Skeletal muscle satellite cell (primary cell): Measurements from ENCODE around the gene SCG2. TPM values are rescaled to one million over a fixed set of nuclear protein-coding genes. Genes with fewer than 3 reads are reported as not detected.

Source experiments
- H3K27me3 ChIP-seq: 2 replicates; pipeline ENCODE4 v1.7.0; 2013; ENCODE audit warnings: low read length; ENCODE audit not compliant: control insufficient read depth, insufficient read depth
- H3K36me3 ChIP-seq: 2 replicates; pipeline ENCODE4 v1.7.0; 2013; ENCODE audit warnings: mild to moderate bottlenecking, control low read depth, low read length; ENCODE audit not compliant: insufficient read depth
- H3K4me1 ChIP-seq: 2 replicates; pipeline ENCODE4 v1.7.0; 2013; ENCODE audit warnings: low read length; ENCODE audit not compliant: control insufficient read depth, insufficient read depth
- H3K4me2 ChIP-seq: 2 replicates; pipeline ENCODE4 v1.7.0; 2013; ENCODE audit warnings: mild to moderate bottlenecking, low read length
- H3K4me3 ChIP-seq: 2 replicates; pipeline ENCODE4 v1.7.0; 2013; ENCODE audit warnings: low read length
- H3K9ac ChIP-seq: 2 replicates; pipeline ENCODE4 v1.7.0; 2013; ENCODE audit warnings: mild to moderate bottlenecking, low read depth, low read length, moderate library complexity
- H3K9me3 ChIP-seq: replicated peaks from 2 replicates; pipeline ENCODE4 v1.7.0; 2013; ENCODE audit warnings: mild to moderate bottlenecking, control low read depth, low read length
- total RNA-seq: library from RNA; depleted of rRNA; stranded (reverse); fragments of >200 nt; gene quantifications from 2 replicates; pipeline ENCODE4 v1.2.3, GENCODE V29; 2012; rRNA removed

SCG2 gene
- total RNA-seq: 0.51 and 3.5 TPM in 2 replicates

GRCh38 chr2:223601932-223602666 is at the start of gene SCG2:
SCG2 (minus strand) TSS chr2:223602361; CDS start chr2:223599282, 3,079 bp downstream.
- Histone ChIP-seq H3K27me3 (no peaks in the 10 kb centered on the region), H3K4me1 (peaks cover 30% of the 10 kb centered on the region), H3K36me3 (no peaks in the 10 kb centered on the region), H3K9ac (no peak within 1 kb of the TSS), H3K9me3 (no peaks in the 10 kb centered on the region), H3K4me2 (peak within 1 kb of the TSS; percentile 20), H3K4me3 (no peak within 1 kb of the TSS)

- no peaks in the 10 kb centered on the region for H3K36me3 ChIP-seq
- no peak overlapping the region for H3K4me3 ChIP-seq
- H3K9me3 ChIP-seq: no peaks in the 10 kb centered on the region
- no peak overlapping the region for H3K9ac ChIP-seq
- H3K4me1 ChIP-seq: peaks cover 11% of the 10 kb centered on the region
- H3K4me2 ChIP-seq: no peak overlapping the region
- H3K27me3 ChIP-seq: no peaks in the 10 kb centered on the region
Measured at GRCh38 chr2:223649554-223650533, 47.7 kb upstream of the SCG2 start.

GRCh38 chr2:223648755-223649154 is 46.6 kb upstream of the SCG2 start:
- no peak overlapping the region for H3K4me2 ChIP-seq
- no peak overlapping the region for H3K4me3 ChIP-seq
- H3K9ac ChIP-seq: no peak overlapping the region
- peaks cover 11% of the 10 kb centered on the region for H3K4me1 ChIP-seq
- H3K36me3 ChIP-seq: no peaks in the 10 kb centered on the region
- H3K27me3 ChIP-seq: no peaks in the 10 kb centered on the region
- no peaks in the 10 kb centered on the region for H3K9me3 ChIP-seq

GRCh38 chr2:223647258-223647952 is 45.2 kb upstream of the SCG2 start:
- Histone ChIP-seq H3K9ac (no peak overlapping the region), H3K36me3 (no peaks in the 10 kb centered on the region), H3K9me3 (no peaks in the 10 kb centered on the region), H3K4me2 (no peak overlapping the region), H3K4me3 (no peak overlapping the region), H3K4me1 (peaks cover 11% of the 10 kb centered on the region), H3K27me3 (no peaks in the 10 kb centered on the region)

- H3K4me3 ChIP-seq: no peak overlapping the region
- peaks cover 7% of the 10 kb centered on the region for H3K4me1 ChIP-seq
- H3K27me3 ChIP-seq: no peaks in the 10 kb centered on the region
- H3K36me3 ChIP-seq: no peaks in the 10 kb centered on the region
- no peak overlapping the region for H3K4me2 ChIP-seq
- H3K9ac ChIP-seq: no peak overlapping the region
- no peaks in the 10 kb centered on the region for H3K9me3 ChIP-seq
Measured at GRCh38 chr2:223644136-223644535, 42.0 kb upstream of the SCG2 start.

GRCh38 chr2:223643309-223643708 is 41.1 kb upstream of the SCG2 start:
- H3K9me3 ChIP-seq: no peaks in the 10 kb centered on the region
- no peak overlapping the region for H3K4me2 ChIP-seq
- H3K4me1 ChIP-seq: peaks cover 7% of the 10 kb centered on the region
- no peak overlapping the region for H3K4me3 ChIP-seq
- no peaks in the 10 kb centered on the region for H3K36me3 ChIP-seq
- H3K9ac ChIP-seq: no peak overlapping the region
- no peaks in the 10 kb centered on the region for H3K27me3 ChIP-seq

GRCh38 chr2:223642506-223642905 is 40.3 kb upstream of the SCG2 start:
- Histone ChIP-seq H3K4me2 (no peak overlapping the region), H3K9ac (no peak overlapping the region), H3K4me1 (peaks cover 3% of the 10 kb centered on the region), H3K27me3 (no peaks in the 10 kb centered on the region), H3K9me3 (no peaks in the 10 kb centered on the region), H3K36me3 (no peaks in the 10 kb centered on the region), H3K4me3 (no peak overlapping the region)

- H3K27me3 ChIP-seq: no peaks in the 10 kb centered on the region
- no peak overlapping the region for H3K4me3 ChIP-seq
- H3K4me2 ChIP-seq: no peak overlapping the region
- H3K9ac ChIP-seq: no peak overlapping the region
- H3K9me3 ChIP-seq: no peaks in the 10 kb centered on the region
- H3K4me1 ChIP-seq: no peaks in the 10 kb centered on the region
- no peaks in the 10 kb centered on the region for H3K36me3 ChIP-seq
Measured at GRCh38 chr2:223641082-223641481, 38.9 kb upstream of the SCG2 start.

- H3K9me3 ChIP-seq: no peaks in the 10 kb centered on the region
- no peak overlapping the region for H3K4me2 ChIP-seq
- H3K27me3 ChIP-seq: no peaks in the 10 kb centered on the region
- no peaks in the 10 kb centered on the region for H3K36me3 ChIP-seq
- H3K4me1 ChIP-seq: peaks cover 4% of the 10 kb centered on the region
- H3K9ac ChIP-seq: no peak overlapping the region
- no peak overlapping the region for H3K4me3 ChIP-seq
Measured at GRCh38 chr2:223635080-223635479, 32.9 kb upstream of the SCG2 start.

- Histone ChIP-seq H3K9ac (no peak overlapping the region), H3K27me3 (no peaks in the 10 kb centered on the region), H3K4me2 (no peak overlapping the region), H3K9me3 (no peaks in the 10 kb centered on the region), H3K36me3 (no peaks in the 10 kb centered on the region), H3K4me1 (peaks cover 4% of the 10 kb centered on the region), H3K4me3 (no peak overlapping the region)
Measured at GRCh38 chr2:223634238-223634637, 32.1 kb upstream of the SCG2 start.

GRCh38 chr2:223633656-223634055 is 31.5 kb upstream of the SCG2 start:
- H3K36me3 ChIP-seq: no peaks in the 10 kb centered on the region
- H3K9me3 ChIP-seq: no peaks in the 10 kb centered on the region
- H3K4me2 ChIP-seq: no peak overlapping the region
- H3K9ac ChIP-seq: no peak overlapping the region
- no peaks in the 10 kb centered on the region for H3K27me3 ChIP-seq
- H3K4me1 ChIP-seq: peaks cover 4% of the 10 kb centered on the region
- H3K4me3 ChIP-seq: no peak overlapping the region
